ENCODE data around the gene TRAM2.

DNA sequence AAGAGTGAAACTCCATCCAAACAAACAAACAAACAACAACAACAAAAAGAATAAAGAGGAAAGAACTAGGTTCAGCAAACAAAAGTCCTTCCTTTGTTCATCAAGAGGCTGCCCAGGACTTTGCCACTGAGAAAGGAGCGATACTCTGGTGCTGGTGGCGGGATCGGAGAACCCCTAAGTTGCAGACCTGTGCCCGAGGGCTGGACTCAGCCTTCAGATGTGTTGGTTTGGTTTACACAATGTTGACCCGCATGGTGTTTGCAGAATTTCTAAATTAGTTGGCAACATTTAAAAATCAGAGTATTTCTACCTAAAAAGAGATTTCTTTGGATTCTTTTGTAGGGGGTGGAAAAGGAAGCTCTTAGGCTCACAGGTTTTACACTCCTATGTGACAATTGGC lies 42.5 kb downstream of the TRAM2 start:
- no peak for TF ChIP-seq EP300 (IDR thresholded peaks at IDR 0.05; ENCODE audit: borderline replicate concordance)
- TF ChIP-seq, protein P1, sequence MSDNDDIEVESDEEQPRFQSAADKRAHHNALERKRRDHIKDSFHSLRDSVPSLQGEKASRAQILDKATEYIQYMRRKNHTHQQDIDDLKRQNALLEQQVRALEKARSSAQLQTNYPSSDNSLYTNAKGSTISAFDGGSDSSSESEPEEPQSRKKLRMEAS (IDR thresholded peaks at IDR 0.05), result no peak
- TF ChIP-seq, protein P2, sequence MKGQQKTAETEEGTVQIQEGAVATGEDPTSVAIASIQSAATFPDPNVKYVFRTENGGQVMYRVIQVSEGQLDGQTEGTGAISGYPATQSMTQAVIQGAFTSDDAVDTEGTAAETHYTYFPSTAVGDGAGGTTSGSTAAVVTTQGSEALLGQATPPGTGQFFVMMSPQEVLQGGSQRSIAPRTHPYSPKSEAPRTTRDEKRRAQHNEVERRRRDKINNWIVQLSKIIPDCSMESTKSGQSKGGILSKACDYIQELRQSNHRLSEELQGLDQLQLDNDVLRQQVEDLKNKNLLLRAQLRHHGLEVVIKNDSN (IDR thresholded peaks at IDR 0.05), result no peak
- no peak for TF ChIP-seq TCF12 (IDR thresholded peaks at IDR 0.05; ENCODE audit: low read depth)
- TF ChIP-seq TAF1 (IDR thresholded peaks at IDR 0.05; ENCODE audit: low read depth), result no peak
- TF ChIP-seq, protein P3, sequence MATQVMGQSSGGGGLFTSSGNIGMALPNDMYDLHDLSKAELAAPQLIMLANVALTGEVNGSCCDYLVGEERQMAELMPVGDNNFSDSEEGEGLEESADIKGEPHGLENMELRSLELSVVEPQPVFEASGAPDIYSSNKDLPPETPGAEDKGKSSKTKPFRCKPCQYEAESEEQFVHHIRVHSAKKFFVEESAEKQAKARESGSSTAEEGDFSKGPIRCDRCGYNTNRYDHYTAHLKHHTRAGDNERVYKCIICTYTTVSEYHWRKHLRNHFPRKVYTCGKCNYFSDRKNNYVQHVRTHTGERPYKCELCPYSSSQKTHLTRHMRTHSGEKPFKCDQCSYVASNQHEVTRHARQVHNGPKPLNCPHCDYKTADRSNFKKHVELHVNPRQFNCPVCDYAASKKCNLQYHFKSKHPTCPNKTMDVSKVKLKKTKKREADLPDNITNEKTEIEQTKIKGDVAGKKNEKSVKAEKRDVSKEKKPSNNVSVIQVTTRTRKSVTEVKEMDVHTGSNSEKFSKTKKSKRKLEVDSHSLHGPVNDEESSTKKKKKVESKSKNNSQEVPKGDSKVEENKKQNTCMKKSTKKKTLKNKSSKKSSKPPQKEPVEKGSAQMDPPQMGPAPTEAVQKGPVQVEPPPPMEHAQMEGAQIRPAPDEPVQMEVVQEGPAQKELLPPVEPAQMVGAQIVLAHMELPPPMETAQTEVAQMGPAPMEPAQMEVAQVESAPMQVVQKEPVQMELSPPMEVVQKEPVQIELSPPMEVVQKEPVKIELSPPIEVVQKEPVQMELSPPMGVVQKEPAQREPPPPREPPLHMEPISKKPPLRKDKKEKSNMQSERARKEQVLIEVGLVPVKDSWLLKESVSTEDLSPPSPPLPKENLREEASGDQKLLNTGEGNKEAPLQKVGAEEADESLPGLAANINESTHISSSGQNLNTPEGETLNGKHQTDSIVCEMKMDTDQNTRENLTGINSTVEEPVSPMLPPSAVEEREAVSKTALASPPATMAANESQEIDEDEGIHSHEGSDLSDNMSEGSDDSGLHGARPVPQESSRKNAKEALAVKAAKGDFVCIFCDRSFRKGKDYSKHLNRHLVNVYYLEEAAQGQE (IDR thresholded peaks at IDR 0.05; ENCODE audit: low read depth), result no peak
- no peak for TF ChIP-seq ZBTB7A (IDR thresholded peaks at IDR 0.05; ENCODE audit: low read depth)
- TF ChIP-seq EGR1 (IDR thresholded peaks at IDR 0.05), result no peak
- TF ChIP-seq RAD21 (IDR thresholded peaks at IDR 0.05; ENCODE audit: low read depth), result no peak
- TF ChIP-seq FOXM1 (IDR thresholded peaks at IDR 0.05; ENCODE audit: borderline replicate concordance, low read depth), result no peak
- no peak for TF ChIP-seq YY1 (IDR thresholded peaks at IDR 0.05; ENCODE audit: low read depth)
- TF ChIP-seq CEBPB (IDR thresholded peaks at IDR 0.05), result no peak
- TF ChIP-seq CREB1 (IDR thresholded peaks at IDR 0.05; ENCODE audit: low read depth), result no peak

All from Ishikawa (cell line).